SIG-M5 treated with dmso at 0.1 percent for 504 hours (cell line): Measurements from ENCODE around the gene TXNL4A.
A peak's percentile ranks its signal among the peaks of the same experiment; 100 is the strongest.
"Not testable (repeated sequence)": the region's sequence is repeated elsewhere in the genome, so short reads cannot be mapped to it uniquely, and the experiment has no call there.

Experiments
- DNase-seq: peaks from one replicate; lab custom pipeline; 2025; ENCODE audit not compliant: unreplicated experiment; lab: John Stamatoyannopoulos, UW

TXNL4A gene

DNA sequence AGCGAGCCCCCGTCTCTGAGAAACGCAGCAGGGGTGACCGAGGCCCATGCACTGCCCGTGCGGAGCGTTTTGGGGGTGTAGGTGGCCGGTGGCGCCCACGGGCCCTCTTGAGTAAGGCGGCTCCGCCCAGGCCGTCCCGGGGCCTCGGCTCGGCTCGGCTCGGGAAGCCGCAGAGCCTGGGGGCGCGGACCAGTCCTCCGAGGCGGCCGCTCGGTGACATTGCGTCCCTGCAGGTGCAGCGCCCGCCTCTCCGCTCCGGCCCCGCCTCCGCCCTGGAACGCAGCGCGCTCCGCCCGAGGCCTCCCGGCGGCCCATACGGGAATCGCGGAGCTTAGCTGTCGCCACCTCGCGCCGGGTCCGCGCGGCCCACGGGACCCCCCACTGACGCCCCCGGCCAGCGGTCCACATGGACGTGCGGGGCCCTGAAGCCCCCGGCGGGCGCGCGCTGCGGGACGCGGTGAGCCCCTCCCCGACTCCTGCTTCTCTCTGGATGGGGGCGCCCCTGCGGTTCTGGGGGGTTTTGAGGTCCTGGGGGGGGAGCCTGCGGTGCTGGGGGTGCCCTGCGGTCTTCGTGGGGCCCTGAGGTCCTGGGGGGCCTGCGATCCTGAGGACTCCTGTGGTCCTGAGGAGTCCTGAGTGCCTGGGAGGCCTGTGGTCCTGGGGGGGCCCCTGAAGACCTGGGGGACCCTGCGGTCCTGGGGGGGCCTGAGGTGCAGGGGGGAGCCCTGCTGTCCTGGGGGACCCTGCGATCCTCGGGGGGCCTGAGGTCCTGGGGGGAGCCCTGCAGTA lies 23.8 kb downstream of the TXNL4A start, which contains the start of gene HSBP1L1:
HSBP1L1 (plus strand) TSS at position 314 of the 789 bp plus-strand sequence; CDS start at position 407, 93 bp downstream.
- peak; percentile 33 for DNase-seq

DNA sequence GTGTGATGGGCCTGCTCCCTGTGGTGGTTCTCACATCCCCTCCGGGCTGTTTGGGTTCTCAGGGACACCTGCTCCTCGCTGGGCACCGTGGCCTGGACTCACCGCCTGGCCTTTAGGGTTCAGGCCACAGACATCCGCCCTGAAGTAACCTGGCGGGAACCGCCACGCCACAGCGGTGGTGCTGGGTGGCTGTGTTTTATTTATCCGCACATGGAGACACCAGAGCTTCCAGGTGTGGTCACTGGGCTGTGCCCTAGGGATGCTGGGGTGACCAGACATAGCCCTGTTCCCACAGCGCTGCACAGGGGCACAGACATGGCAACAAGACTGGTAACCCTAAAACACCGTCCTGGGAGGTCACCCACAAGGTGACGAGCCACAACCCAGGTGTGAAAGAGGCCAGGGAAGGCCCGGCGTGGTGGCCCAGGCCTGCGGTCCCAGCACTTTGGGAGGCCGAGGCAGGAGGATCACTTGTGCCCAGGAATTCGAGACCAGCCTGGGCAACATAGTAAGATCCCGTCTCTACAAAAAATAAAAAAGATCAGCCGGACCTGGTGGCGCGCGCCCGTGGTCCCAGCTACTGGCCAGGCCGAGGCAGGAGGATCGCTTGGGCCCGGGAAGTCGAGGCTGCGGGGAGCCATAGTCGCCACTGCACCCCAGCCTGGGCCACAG lies 24.6 kb downstream of the TXNL4A start:
- DNase-seq: no peak

DNA sequence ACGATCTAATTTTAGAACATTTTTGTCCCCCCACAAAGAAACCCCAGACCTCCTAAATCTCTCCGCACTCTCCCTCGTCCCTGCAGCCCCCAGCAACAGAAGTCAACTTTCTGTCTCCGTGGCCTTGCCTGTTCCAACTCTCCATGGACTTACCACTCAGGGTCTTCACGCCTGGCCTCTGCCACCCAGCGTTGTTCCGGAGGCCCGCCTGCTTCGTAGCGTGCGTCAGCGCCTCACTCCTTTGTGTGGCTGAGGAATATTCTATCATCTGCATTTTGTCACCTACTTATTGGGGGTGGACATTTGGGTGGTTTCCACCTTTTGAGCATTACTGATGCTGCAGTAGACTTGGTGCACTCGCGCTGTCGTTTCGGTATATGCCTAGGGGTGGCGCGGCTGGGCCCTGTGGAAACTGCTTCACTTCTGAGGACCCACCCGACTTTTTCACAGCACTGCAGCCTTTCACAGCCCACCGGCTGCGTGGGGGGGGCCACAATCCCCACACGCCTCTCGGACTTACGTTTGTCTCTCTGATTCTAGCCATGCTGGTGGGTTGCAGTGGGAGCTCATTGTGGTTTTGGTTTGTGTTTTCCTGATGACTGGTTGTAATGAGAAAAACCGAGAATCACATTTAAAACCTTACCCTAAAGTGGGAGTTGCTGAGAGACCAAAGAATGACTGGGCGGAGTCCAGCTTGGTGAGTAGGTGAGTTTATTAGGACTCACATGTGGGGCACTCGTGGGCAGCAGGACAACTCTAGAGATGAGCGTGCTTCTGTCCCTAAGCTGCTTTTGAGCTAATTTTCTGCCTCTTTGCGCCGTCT lies 25.3 kb downstream of the TXNL4A start:
- DNase-seq: no peak

DNA sequence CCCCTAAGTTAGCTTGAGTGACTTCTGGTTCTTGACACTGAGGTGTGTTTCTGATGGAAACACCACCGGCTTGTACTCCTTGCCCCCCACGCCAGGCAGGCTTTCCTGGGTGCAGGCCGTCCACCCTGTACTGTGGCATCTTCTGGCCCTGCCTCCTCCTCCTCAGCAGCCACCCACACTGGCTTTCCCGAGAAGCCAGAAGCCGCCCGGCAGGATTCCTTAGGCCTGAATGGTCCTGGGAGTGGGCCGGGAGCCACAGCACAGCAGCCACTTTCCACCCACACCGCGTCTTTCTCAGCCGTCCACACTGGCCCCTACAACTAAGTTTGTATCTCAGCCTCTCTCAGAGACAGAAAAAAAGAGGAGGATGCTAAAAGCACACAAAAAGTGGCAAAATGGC lies 26.1 kb downstream of the TXNL4A start:
- DNase-seq: no peak

DNA sequence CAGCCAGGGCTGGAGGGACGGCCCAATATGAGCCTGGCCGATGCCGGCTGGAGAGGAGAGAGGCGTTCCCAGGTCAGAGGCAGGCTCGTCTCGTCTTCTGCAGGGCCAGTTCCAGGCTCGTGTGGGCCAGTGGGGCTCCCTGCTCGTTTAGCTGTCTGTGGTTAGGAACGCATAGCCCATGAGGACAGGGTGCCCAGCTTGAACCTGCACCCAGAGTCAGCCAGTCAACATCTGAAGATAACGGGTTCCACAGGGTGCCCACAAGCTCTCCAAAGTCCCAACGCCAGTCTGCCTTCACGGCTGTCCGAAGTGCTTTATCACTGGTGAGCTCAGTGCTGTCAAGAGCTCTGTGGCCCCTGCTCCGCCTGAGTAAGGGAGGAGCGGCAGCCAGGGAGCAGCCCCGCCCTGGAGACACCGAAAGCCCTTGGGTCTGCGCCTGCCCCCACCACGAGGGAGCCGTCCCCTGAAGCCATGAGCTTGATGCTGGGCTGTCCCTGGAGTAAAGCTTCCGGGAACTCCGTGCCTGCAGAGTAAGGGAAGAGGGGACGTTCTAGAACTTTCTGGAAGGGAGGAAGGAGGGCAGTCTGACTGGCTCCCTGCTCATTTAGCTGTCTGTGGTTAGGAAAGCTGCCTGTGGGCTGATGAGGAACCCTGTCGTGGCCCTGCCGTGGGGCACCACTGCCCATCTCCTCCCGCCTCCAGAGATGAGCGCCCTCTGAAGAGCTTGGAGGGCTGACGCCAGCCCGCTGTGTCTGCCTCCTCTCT lies 26.7 kb downstream of the TXNL4A start:
- no peak for DNase-seq

DNA sequence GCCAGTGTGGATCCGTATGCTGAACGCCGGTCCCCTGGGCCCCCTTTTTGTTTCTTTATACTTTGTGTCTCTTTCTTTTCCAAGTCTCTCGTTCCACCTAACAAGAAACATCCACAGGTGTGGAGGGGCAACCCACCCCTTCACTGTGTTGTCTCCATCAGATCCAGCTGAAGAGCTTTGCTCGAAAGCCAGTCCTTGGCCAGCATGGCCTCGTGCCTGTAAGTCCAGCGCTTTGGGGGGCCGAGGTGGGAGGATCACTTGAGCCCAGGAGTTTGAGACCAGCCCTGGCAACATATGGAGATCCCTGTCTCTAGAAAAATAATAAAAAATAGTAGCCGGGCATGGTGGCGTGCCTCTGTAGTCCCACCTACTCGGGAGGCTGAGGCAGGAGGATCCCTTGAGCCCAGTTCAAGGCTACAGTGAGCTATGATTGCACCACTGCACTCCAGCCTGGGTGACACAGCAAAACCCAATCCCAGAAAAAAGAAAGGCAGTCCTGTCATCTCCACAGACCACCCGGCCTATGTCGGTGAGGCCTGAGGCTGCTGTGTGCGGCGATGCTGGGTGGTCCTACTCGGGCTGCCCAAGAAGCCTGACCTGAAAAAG lies 27.3 kb downstream of the TXNL4A start:
- no peak for DNase-seq

DNA sequence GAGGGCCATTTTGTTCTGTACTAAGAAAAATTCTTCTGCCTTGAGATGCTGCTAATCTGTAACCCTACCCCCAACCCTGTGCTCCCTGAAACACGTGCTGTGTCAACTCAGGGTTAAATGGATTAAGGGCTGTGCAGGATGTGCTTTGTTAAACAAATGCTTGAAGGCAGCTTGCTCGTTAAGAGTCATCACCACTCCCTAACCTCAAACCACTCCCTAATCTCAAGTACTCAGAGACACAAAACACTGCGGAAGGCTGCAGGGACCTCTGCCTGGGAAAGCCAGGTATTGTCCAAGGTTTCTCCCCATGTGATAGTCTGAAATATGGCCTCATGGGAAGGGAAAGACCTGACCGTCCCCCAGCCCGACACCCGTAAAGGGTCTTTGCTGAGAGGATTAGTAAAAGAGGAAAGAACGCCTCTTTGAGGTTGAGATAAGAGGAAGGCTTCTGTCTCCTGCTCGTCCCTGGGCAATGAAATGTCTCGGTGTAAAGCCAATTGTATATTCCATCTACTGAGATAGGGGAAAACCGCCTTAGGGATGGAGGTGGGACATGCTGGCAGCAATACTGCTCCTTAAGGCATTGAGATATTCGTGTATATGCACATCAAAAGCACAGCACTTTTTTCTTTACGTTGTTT lies 28.1 kb downstream of the TXNL4A start:
- DNase-seq: not testable (repeated sequence)

DNA sequence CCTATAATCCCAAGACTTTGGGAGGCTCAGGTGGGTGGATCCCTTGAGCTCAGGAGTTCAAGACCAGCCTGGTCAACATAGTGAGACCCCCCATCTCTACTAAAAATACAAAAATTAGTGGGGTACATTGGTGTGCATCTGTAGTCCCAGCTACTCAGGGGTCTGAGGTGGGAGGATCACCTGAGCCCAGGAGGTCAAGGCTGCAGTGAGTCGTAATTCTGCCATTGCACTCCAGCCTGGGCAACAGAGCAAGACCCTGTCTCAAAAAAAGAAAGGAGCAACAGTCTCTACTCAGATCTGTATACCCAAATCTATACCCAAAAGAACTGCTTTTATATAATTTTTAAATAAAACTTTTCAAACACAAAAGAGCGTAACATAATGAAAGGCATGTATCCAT lies 29.4 kb downstream of the TXNL4A start:
- DNase-seq: no peak

DNA sequence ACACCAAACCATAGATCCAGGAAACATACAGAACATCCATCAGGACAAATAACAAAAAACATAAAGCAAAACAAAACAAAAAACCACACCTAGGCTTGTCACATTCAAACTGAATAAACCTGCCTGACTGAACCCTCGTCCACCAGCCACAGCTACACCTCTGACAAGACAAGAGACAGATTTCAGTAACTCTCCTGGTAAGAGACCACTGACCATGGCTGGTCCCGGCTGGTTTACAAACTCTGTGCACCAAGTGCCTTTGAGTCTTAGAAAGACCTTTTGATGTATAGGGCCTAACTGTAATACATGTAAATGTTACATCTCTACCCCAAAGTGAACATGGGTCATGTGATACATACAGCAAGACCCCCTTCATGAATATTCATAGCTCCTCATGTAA lies 32.1 kb downstream of the TXNL4A start:
- DNase-seq: no peak

DNA sequence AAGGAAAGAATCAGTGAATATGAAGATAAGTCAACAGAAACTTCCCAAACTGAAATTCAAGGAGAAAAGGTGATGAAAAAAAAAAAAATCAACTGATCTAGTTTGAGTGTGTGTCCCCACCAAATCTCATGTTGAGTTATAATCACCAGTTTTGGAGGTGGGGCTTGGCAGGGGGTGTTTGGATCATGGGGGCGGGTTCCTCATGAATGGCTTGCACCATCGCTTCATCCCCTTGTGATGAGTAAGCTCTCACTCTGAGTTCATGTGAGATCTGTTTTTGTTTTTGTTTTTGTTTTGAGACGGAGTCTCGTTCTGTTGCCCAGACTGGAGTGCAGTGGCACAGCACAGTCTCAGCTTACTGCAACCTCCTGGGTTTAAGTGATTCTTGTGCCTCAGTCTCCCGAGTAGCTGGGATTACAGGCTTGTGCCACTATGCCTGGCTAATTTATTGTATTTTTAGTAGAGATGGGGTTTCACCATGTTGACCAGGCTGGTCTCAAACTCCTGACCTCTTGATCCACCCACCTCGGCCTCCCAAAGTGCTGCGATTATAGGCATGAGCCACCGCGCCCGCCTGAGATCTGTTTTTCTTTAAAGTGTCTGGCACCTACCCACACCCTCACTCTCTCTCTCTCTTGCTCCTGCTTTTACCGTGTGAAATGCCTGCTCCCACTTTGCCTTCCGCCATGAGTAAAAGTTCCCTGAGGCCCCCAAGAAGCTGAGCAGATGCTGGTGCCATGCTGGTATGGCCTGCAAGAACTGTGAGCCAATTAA lies 32.9 kb downstream of the TXNL4A start:
- DNase-seq: no peak

DNA sequence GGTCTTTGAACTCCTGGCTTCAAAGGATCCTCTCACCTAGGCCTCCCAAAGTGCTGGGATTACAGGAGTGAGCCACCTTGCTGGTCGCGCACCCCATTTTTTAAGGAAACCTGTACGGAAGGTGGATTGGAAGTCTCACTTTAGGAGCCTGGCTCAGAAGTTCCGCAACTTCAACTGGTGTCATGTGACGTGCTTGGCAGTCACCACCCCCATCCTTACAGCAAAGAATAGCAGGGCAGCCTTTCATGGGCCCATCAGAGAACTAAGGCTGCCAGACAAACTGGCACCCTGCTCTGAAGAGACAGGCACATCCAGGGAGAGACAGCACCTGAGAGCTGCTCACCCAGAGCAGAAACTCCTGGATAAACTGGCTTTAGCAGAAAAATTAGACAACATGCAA lies 33.6 kb downstream of the TXNL4A start:
- no peak for DNase-seq

DNA sequence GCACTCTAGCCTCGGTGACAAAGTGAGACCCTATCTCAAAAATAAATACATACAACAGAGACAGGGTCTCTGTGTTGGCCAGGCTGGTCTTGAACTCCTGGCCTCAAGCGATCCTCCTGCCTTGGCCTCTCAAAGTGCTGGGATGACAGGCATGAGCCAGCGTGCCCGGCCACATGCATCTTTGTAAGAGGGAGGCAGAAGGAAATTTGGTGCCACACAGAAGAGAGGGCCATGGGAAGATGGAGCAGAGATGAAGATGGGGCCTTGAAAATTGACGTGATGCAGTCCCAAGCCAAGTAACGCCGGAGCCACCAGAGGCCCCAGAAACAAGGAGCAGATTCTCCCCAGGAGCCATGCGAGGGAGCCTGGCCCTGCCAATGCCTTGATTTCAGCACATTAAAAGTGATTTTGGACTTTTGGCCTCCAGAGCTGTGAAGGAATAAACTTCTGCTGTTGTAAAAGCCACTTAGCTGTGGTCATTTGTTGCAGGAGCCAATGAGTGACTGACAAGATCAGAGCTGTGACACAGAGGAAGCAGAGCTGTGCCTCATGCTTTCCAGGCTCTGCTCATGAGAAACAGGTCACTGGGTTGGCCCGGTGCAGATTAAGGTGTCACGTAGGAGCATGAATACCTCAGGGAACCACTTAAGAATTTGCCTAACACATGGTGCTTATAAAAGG lies 34.3 kb downstream of the TXNL4A start:
- no peak for DNase-seq

DNA sequence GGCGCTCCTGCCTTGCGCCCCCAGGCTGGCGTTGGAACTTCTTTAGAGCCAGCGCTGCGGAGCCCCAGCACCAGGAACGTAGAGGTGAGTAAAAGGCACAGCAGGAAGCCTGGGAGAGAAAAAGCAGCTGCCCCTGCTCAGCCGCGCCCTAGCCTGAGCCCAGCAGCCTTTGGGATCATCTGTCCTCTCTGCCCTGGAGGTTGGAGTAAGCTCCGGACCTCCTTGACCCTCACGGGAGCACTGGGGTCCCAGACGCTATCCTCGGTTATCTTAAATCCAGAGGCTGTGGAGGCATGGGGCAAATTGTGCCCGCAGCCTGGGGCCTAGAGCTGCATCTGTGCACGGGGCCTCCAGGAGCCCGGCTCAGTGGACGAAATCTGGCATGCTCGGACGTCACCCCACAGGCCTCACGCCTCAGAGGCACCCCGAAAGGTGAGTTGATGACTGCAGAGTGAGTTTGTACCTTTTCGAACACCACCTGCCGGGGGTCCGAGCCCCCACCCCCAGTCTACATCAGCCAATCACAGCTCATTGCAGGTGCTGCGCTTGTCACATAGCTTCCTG lies 35.3 kb downstream of the TXNL4A start:
- DNase-seq: no peak

DNA sequence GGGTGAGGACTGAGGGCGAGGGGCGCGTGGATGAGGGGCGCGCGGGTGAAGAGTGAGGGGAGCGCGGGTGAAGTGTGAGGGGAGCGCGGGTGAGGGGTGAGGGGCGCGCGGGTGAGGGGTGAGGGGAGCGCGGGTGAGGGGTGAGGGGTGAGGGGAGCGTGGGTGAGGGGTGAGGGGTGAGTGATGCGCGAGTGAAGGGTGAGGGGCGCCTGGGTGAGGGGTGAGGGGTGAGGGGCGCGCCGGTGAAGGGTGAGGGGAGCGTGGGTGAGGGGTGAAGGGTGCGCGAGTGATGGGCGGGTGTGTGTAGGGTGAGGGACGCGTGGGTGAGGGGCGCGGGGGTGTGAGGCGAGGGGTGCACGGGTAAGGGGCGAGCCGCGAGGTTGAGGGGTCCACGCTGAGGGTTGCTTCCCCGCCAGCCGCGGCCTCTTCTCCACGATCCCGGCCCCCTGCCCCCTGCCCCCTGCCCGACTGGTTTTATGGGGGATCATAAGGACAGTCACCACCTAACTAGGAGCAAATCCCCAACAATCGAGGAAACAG lies 35.8 kb downstream of the TXNL4A start:
- no peak for DNase-seq

DNA sequence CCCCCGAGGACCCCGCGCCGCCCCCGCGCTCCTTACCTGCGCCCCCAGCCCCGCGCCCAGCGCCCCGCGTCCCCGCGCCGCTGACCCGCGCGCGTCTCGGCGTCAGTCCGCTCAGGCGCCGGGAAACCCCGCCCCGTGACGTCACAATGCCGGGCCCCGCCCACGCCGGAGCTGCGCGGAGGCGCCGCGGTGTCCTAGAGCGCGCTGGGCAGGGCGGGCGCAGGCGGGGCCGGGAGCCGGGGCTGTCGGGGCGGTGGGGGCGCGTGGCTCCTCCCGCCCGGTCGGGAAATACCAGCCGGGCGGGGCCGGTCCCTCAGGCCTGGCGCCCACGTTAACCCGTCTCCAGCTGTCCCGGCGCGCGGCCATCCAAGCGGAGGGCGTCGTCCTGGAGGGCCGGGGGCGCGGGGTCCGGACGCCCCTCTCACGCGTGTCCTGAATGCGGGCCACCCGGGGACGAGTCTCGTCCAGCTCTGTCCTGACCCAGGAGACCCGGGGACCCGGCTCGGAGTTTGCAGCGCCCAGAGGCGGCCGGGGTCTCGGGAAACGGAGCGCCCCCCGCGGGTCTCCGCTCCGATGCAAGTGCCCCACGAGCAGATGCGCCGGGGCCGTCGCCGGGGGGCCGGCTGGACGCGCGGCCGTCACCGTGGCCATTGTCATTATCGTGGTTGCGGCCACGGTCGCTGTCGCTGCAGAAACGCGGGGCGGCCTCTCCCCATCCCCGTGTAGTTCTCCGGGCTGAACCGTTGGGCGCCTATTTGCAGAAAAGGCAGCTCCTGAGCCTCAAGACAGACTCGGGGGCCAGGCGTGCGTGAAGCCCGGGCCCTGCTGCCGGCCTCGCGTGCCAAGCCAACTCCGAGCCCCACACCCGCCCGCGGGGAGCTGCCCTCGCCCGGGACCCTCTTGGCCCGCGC lies 36.6 kb downstream of the TXNL4A start, which contains the start of gene SLC66A2:
SLC66A2 (minus strand) TSS at position 109 of the 911 bp plus-strand sequence. CDS start 727 bp downstream, outside the sequence.
- DNase-seq: peak; percentile 66

DNA sequence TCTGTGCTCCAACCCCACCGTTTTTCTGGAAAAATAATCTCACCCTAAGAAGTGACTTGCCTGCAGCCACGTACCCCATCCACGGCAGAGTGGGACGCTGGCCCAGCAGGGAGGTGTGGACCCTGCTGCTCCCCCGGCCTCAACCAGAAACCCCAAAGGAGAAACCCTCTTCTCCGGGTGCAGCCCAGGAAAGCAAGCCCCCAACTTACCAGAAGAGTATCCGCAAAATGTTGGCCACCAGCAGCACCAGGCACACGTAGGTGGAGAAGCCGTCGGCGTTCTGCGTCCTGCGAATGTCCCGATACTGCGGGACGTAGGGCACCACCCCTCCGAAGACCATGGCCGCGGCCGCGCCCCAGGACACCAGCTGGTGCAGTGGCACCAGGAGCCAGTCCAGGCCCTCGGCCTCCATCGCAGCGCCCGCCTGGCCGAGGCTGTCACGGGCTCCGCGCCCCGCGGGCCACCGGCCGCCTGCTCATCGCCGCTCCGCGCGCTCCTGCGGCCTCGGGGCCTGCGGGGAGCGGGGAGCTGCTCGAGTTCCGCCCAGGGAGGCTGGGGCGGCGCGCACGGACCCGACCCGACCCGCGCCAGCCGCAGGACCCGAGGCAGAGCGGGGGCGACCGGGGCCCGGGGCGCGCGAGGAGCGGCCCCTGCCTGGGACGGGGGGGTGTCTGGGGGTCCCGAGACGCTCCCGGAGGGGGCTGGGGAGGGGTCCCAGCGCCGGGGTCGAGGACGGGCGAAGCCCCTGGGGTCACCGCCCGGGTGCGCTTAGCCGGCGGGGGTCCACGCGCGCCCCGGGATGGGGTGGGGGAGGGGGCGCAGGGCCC lies 37.6 kb downstream of the TXNL4A start:
- DNase-seq: no peak
